WERI-Rb-1 (cell line): ENCODE measurements around the gene ALMS1.

Source experiments
- DNase-seq: peaks from one replicate; pipeline ENCODE4 v3.0.0-alpha.2; 2020
- H3K27ac ChIP-seq: fragments of 250-450 bp; sonication (Bioruptor Pico); 2 replicates; pipeline ENCODE4 v1.5.1; 2020; ENCODE audit warnings: mild to moderate bottlenecking, moderate library complexity
- H3K27me3 ChIP-seq: fragments of 250-450 bp; sonication (Bioruptor Pico); 2 replicates; pipeline ENCODE4 v1.5.1; 2021; ENCODE audit warnings: mild to moderate bottlenecking, low read depth, moderate library complexity; ENCODE audit not compliant: insufficient read depth, severe bottlenecking
- H3K36me3 ChIP-seq: fragments of 250-450 bp; sonication (Bioruptor Pico); 2 replicates; pipeline ENCODE4 v1.5.1; 2020; ENCODE audit warnings: mild to moderate bottlenecking, moderate library complexity
- H3K4me3 ChIP-seq: 2 replicates; pipeline ENCODE4 v1.5.1; 2011; ENCODE audit warnings: low read depth, mild to moderate bottlenecking, control low read depth, low read length
- H3K9me3 ChIP-seq: fragments of 250-450 bp; sonication (Bioruptor Pico); 2 replicates; pipeline ENCODE4 v1.5.1; 2021; ENCODE audit warnings: mild to moderate bottlenecking, moderate library complexity; ENCODE audit not compliant: severe bottlenecking
- CTCF ChIP-seq: IDR thresholded peaks from 2 replicates; pipeline ENCODE4 v1.5.1; 2011; ENCODE audit warnings: low read depth, mild to moderate bottlenecking, control low read depth, inconsistent platforms, low read length

ALMS1 gene

GRCh38 chr2:73350035-73350691 lies 35.5 kb upstream of the ALMS1 start:
- Histone ChIP-seq H3K36me3 (no peaks in the 10 kb centered on the region), H3K27ac (no peak overlapping the region), H3K27me3 (no peaks in the 10 kb centered on the region), H3K4me3 (no peak overlapping the region), H3K9me3 (no peaks in the 10 kb centered on the region)
- no peak for TF ChIP-seq CTCF
- DNase-seq = no peak

GRCh38 chr2:73356097-73356496 lies 29.5 kb upstream of the ALMS1 start:
- no peak for TF ChIP-seq CTCF

GRCh38 chr2:73359915-73360697 lies 25.5 kb upstream of the ALMS1 start:
- H3K4me3 ChIP-seq = no peak overlapping the region
- peak; percentile 57 for TF ChIP-seq CTCF
- H3K36me3 ChIP-seq = no peaks in the 10 kb centered on the region
- no peak overlapping the region for H3K27ac ChIP-seq
- DNase-seq = no peak
- H3K27me3 ChIP-seq = no peaks in the 10 kb centered on the region
- no peaks in the 10 kb centered on the region for H3K9me3 ChIP-seq

More at GRCh38 chr2:73356097-73356496, 29.5 kb upstream of the ALMS1 start:
- Histone ChIP-seq H3K4me3 (no peak overlapping the region), H3K36me3 (no peaks in the 10 kb centered on the region), H3K27ac (no peak overlapping the region), H3K9me3 (no peaks in the 10 kb centered on the region), H3K27me3 (no peaks in the 10 kb centered on the region)
- no peak for DNase-seq

- no peaks in the 10 kb centered on the region for H3K9me3 ChIP-seq
- no peak overlapping the region for H3K4me3 ChIP-seq
- DNase-seq = no peak
- no peaks in the 10 kb centered on the region for H3K36me3 ChIP-seq
- TF ChIP-seq CTCF = no peak
- no peak overlapping the region for H3K27ac ChIP-seq
- H3K27me3 ChIP-seq = no peaks in the 10 kb centered on the region
These were observed 19.6 kb upstream of the ALMS1 start for GRCh38 chr2:73366060-73366459.

GRCh38 chr2:73368781-73369180 lies 16.9 kb upstream of the ALMS1 start:
- Histone ChIP-seq H3K36me3 (no peaks in the 10 kb centered on the region), H3K27me3 (no peaks in the 10 kb centered on the region), H3K9me3 (no peaks in the 10 kb centered on the region), H3K27ac (no peak overlapping the region), H3K4me3 (no peak overlapping the region)
- no peak for TF ChIP-seq CTCF
- no peak for DNase-seq
